Naive thymus-derived CD4-positive, alpha-beta T cell (primary cell): ENCODE results near the gene TYRP1. TPM values are rescaled to one million over a fixed set of nuclear protein-coding genes. Genes with fewer than 3 reads are reported as not detected.

Experiments used
- ATAC-seq: fragments of 150-1000 bp; cut with Tn5 transposase; 2 replicates; pipeline ENCODE4 v1.10.0; 2021; ENCODE audit warnings: mild to moderate bottlenecking, moderate library complexity
- CTCF ChIA-PET: fragments of 350-600 bp; sonication (Branson Sonifier 250); formaldehyde crosslinking; loops from one replicate; lab custom pipeline; 2021; ENCODE audit warnings: antibody characterized with exemption; lab: Charles Lee
- POLR2A ChIA-PET: fragments of 350-600 bp; sonication (Branson Sonifier 250); formaldehyde crosslinking; loops from one replicate; lab custom pipeline; 2021; ENCODE audit warnings: antibody characterized with exemption, inconsistent platforms; lab: Charles Lee
- DNase-seq, 9 donors: peaks; one replicate each; pipeline versions ENCODE4 v3.0.0 to v3.0.0-alpha.2; 2020 to 2022; ENCODE audit warnings: mixed read lengths in 1 of 9
- H3K27ac ChIP-seq: one replicate; pipeline ENCODE4 v1.7.0; 2013; ENCODE audit warnings: mild to moderate bottlenecking, low read depth, low read length, moderate library complexity
- H3K27me3 ChIP-seq, 2 donors: one replicate each; pipeline ENCODE4 v1.7.0; 2013; ENCODE audit warnings: low read length in 2 of 2, mild to moderate bottlenecking in 2 of 2, moderate library complexity in 2 of 2; ENCODE audit not compliant: control insufficient read depth in 2 of 2, insufficient read depth in 2 of 2
- H3K36me3 ChIP-seq, 3 experiments: 1 replicate in 2 of 3; 2 replicates in 1 of 3; pipeline ENCODE4 v1.7.0; 2013; ENCODE audit warnings: low read length in 3 of 3, mild to moderate bottlenecking in 3 of 3, moderate library complexity in 1 of 3; ENCODE audit not compliant: insufficient read depth in 3 of 3, control insufficient read depth in 2 of 3
- H3K4me1 ChIP-seq, 2 donors: one replicate each; pipeline ENCODE4 v1.7.0; 2013; ENCODE audit warnings: low read length in 2 of 2, mild to moderate bottlenecking in 2 of 2, moderate library complexity in 1 of 2; ENCODE audit not compliant: control insufficient read depth in 2 of 2, insufficient read depth in 2 of 2
- H3K4me3 ChIP-seq: 2 replicates; pipeline ENCODE4 v1.7.0; 2013; ENCODE audit warnings: mild to moderate bottlenecking, low read length
- H3K9me3 ChIP-seq, 3 experiments: 1 replicate in 2 of 3; 2 replicates in 1 of 3; pipeline ENCODE4 v1.7.0; 2013; ENCODE audit warnings: low read length in 3 of 3; ENCODE audit not compliant: control insufficient read depth in 2 of 3
- H3K27ac Mint-ChIP-seq, 9 donors: one replicate each; pipeline ENCODE4 v1.8.0; 2020 to 2022; ENCODE audit warnings: mixed read lengths in 9 of 9, mild to moderate bottlenecking in 8 of 9, moderate library complexity in 5 of 9, inconsistent platforms in 2 of 9
- H3K27me3 Mint-ChIP-seq, 5 donors: one replicate each; pipeline ENCODE4 v1.8.0; 2021 to 2022; ENCODE audit warnings: mixed read lengths in 5 of 5, mild to moderate bottlenecking in 1 of 5
- H3K36me3 Mint-ChIP-seq, 5 donors: one replicate each; pipeline ENCODE4 v1.8.0; 2020 to 2022; ENCODE audit warnings: mixed read lengths in 5 of 5, mild to moderate bottlenecking in 3 of 5, inconsistent platforms in 1 of 5
- H3K4me1 Mint-ChIP-seq, 7 donors: one replicate each; pipeline ENCODE4 v1.8.0; 2020 to 2022; ENCODE audit warnings: mixed read lengths in 7 of 7, mild to moderate bottlenecking in 3 of 7, inconsistent platforms in 1 of 7
- H3K4me3 Mint-ChIP-seq, 10 donors: one replicate each; pipeline ENCODE4 v1.8.0; 2020 to 2022; ENCODE audit warnings: mild to moderate bottlenecking in 10 of 10, mixed read lengths in 10 of 10, moderate library complexity in 6 of 10, inconsistent platforms in 2 of 10
- H3K9me3 Mint-ChIP-seq, 11 donors: one replicate each; pipeline ENCODE4 v1.8.0; 2020 to 2022; ENCODE audit warnings: mixed read lengths in 11 of 11, mild to moderate bottlenecking in 4 of 11, inconsistent platforms in 1 of 11, moderate library complexity in 1 of 11
- intact Hi-C, 2 donors: fragments of 100-400 bp; cut with micrococcal nuclease; formaldehyde crosslinking; loops; one replicate each; pipeline ENCODE4 v1.15.1; 2023
- polyA plus RNA-seq, 2 donors: library from polyadenylated mRNA; unstranded; fragments of 300-500 nt; fragmentation: Illumina TruSeq; gene quantifications; one replicate each; pipeline ENCODE4 v1.2.3, GENCODE V29; 2021
- total RNA-seq, 6 experiments: library from RNA in 5 of 6; stranded (reverse) in 5 of 6; gene quantifications; 1 replicate in 5 of 6; 2 replicates in 1 of 6; pipeline ENCODE4 v1.2.3 and lab custom pipeline; 2021 to 2026

TYRP1 gene
- total and polyA plus RNA-seq, 7 experiments from 2014 or later = not detected

DNA sequence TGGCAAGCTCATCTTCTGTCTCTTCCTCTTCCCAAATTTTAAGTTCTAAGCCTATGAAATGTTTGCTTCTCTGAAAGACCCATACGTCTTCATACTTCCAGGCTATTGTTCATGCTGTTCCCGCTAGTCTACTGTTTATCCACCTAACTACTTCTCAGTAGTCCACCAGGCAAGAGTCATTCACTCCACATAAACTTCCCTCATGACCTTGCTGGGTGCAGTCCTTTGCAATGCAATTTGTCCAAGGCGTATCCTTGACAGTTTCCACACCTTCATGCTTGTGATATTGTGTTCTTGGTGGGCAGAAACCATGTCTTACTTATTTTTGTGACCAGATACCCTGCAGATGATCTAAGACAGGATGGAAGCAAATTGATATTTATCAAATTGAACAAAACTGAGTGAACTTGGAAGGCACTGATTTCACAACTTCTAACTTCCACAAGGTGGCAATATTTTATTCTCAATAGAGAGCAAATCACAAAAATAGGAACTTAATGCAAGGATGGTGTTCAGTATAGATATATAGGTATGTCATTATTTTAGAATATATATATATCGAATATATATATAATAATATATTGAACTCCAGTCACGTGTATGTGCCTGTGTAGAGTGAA, 30.3 kb downstream of the TYRP1 start:
- DNase-seq = no peak
- H3K9me3 Mint-ChIP-seq = peaks cover 0 to 33% (median 7%) of the 10 kb centered on the region in 11 donors
- H3K4me1 Mint-ChIP-seq = no peaks in the 10 kb centered on the region
- intact Hi-C loops = no loop called here
- ATAC-seq = no peak
- ChIA-PET POLR2A (no interaction called here), CTCF (no interaction called here)
- Histone ChIP-seq H3K36me3 (no peaks in the 10 kb centered on the region), H3K4me3 (no peak overlapping the region), H3K27me3 (no peaks in the 10 kb centered on the region), H3K27ac (no peak overlapping the region), H3K9me3 (no peaks in the 10 kb centered on the region), H3K4me1 (no peaks in the 10 kb centered on the region)
- no peaks in the 10 kb centered on the region for H3K27me3 Mint-ChIP-seq
- H3K27ac Mint-ChIP-seq = no peak overlapping the region
- no peak overlapping the region for H3K4me3 Mint-ChIP-seq
- H3K36me3 Mint-ChIP-seq = no peaks in the 10 kb centered on the region

DNA sequence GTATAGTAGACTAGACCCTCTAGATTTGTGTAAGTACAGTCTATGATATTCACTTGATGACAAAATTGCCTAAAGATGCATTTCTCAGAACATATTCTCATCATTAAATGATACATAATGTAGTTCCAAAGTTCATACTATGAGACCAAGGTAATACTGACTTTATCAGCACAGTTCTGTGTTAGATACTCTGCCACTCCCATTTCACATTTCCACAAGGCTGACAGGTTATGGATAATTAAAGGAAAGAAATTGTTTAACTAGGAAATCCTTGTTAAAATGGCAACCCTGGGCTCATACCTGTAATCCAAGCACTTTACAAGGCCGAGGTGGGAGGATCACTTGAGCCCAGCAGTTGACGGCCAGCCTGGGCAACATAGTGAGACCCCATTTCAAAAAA, 33.6 kb downstream of the TYRP1 start:
- POLR2A ChIA-PET = no interaction called here
- Mint-ChIP-seq H3K4me3 (no peak overlapping the region), H3K9me3 (peaks cover 3 to 42% (median 5%) of the 10 kb centered on the region in 11 donors), H3K27me3 (no peaks in the 10 kb centered on the region), H3K4me1 (no peaks in the 10 kb centered on the region), H3K27ac (no peak overlapping the region), H3K36me3 (no peaks in the 10 kb centered on the region)
- CTCF ChIA-PET = no interaction called here
- H3K27me3 ChIP-seq = no peaks in the 10 kb centered on the region
- DNase-seq (no peak), ATAC-seq (no peak)
- no peaks in the 10 kb centered on the region for H3K4me1 ChIP-seq
- H3K27ac ChIP-seq = no peak overlapping the region
- no peaks in the 10 kb centered on the region for H3K9me3 ChIP-seq
- no peaks in the 10 kb centered on the region for H3K36me3 ChIP-seq
- H3K4me3 ChIP-seq = no peak overlapping the region
- intact Hi-C loops = no loop called here

GRCh38 chr9:12730198-12730597, 37.0 kb downstream of the TYRP1 start:
- H3K9me3 ChIP-seq = no peaks in the 10 kb centered on the region
- no peaks in the 10 kb centered on the region for H3K36me3 ChIP-seq
- H3K4me1 ChIP-seq = no peaks in the 10 kb centered on the region
- no peaks in the 10 kb centered on the region for H3K27me3 ChIP-seq
- H3K27me3 Mint-ChIP-seq = no peaks in the 10 kb centered on the region
- intact Hi-C loops = no loop called here
- H3K27ac ChIP-seq = no peak overlapping the region
- ATAC-seq (no peak), DNase-seq (no peak)
- ChIA-PET POLR2A (no interaction called here), CTCF (interaction anchor here (0.7 kb wide), 1 partner anchor 348 kb away, joined by 4 read pairs; no protein-coding TSS in a partner anchor)
- H3K27ac Mint-ChIP-seq = no peak overlapping the region
- H3K9me3 Mint-ChIP-seq = peaks cover 2 to 37% (median 9%) of the 10 kb centered on the region in 11 donors
- H3K4me3 Mint-ChIP-seq = no peak overlapping the region
- H3K4me1 Mint-ChIP-seq = no peaks in the 10 kb centered on the region
- H3K4me3 ChIP-seq = no peak overlapping the region
- no peaks in the 10 kb centered on the region for H3K36me3 Mint-ChIP-seq

DNA sequence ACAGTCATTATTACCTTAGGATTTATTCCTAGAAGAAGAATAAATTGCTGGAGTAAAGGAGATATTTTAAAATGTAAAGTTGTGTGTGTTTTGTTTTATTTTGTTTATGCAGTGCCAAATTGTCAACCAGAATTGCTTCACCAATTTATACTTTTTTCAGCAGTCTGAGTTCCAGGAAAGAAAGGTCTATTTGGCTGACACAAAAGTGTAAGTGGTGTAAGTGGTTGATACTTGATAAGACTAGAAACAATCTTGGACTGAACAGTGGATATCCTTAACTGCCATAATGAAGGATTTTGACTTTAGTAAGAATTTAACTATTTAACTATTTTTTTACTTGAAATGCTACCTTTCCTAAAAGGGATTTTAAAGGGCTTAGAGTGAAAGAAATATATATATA, 37.7 kb downstream of the TYRP1 start:
- Mint-ChIP-seq H3K36me3 (no peaks in the 10 kb centered on the region), H3K27ac (no peak overlapping the region), H3K27me3 (no peaks in the 10 kb centered on the region), H3K4me1 (no peaks in the 10 kb centered on the region), H3K4me3 (no peak overlapping the region), H3K9me3 (peaks cover 2 to 43% (median 9%) of the 10 kb centered on the region in 11 donors)
- no peaks in the 10 kb centered on the region for H3K36me3 ChIP-seq
- no peaks in the 10 kb centered on the region for H3K4me1 ChIP-seq
- CTCF ChIA-PET = interaction anchor here (0.7 kb wide), 1 partner anchor 348 kb away, joined by 4 read pairs; no protein-coding TSS in a partner anchor
- no peaks in the 10 kb centered on the region for H3K27me3 ChIP-seq
- no peaks in the 10 kb centered on the region for H3K9me3 ChIP-seq
- no peak overlapping the region for H3K27ac ChIP-seq
- no peak overlapping the region for H3K4me3 ChIP-seq
- no peak for DNase-seq
- intact Hi-C loops = no loop called here
- no peak for ATAC-seq
- POLR2A ChIA-PET = no interaction called here

DNA sequence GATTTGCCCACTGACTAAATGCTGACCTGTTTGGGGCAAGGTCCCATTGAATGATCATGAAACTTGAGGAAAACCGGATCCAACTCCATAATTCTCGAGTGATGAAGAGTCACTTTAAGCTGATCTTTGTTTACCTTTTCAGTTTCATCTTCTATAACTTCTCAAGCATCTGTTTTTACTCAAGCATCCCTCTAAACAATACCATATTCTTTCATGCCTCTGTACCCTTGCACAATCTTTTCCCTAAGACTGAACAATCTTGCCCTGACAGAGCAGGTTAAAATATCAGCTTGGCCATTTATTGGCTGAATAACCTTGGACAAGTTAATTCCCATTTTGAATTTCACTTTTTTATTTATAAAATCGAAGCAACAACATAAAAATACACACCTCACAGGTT, 39.8 kb downstream of the TYRP1 start:
- Mint-ChIP-seq H3K4me3 (no peak overlapping the region), H3K9me3 (peaks cover 2 to 38% (median 11%) of the 10 kb centered on the region in 11 donors), H3K27me3 (no peaks in the 10 kb centered on the region), H3K36me3 (no peaks in the 10 kb centered on the region), H3K27ac (no peak overlapping the region), H3K4me1 (no peaks in the 10 kb centered on the region)
- intact Hi-C loops = no loop called here
- ChIA-PET POLR2A (no interaction called here), CTCF (no interaction called here)
- ATAC-seq = no peak
- H3K9me3 ChIP-seq = no peaks in the 10 kb centered on the region
- H3K4me3 ChIP-seq = no peak overlapping the region
- no peaks in the 10 kb centered on the region for H3K27me3 ChIP-seq
- no peak for DNase-seq
- H3K36me3 ChIP-seq = no peaks in the 10 kb centered on the region
- H3K27ac ChIP-seq = no peak overlapping the region
- no peaks in the 10 kb centered on the region for H3K4me1 ChIP-seq

DNA sequence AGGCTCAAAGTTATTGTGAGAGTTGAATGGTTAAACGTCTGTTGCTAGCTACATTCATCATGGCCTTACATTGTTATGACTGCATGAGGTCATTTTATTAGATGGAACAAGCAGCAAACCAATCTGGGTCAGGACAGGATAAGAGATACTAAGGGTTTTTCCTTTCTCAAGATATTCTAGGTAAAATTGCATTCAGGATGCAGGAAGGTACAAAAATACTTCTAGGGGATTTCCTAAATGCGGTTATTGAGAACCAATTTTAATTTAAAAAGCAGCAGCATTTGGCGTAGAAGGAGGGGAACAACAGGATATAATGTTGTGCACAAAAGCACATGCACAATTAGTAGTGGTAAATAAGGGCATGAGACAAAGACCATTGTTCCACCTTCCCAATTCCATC, 42.5 kb downstream of the TYRP1 start:
- Mint-ChIP-seq H3K36me3 (no peaks in the 10 kb centered on the region), H3K4me1 (no peaks in the 10 kb centered on the region), H3K27ac (no peak overlapping the region), H3K4me3 (no peak overlapping the region), H3K9me3 (peaks cover 2 to 23% (median 9%) of the 10 kb centered on the region in 11 donors), H3K27me3 (no peaks in the 10 kb centered on the region)
- CTCF ChIA-PET = no interaction called here
- no peak overlapping the region for H3K4me3 ChIP-seq
- POLR2A ChIA-PET = no interaction called here
- H3K4me1 ChIP-seq = no peaks in the 10 kb centered on the region
- H3K27ac ChIP-seq = no peak overlapping the region
- H3K36me3 ChIP-seq = no peaks in the 10 kb centered on the region
- DNase-seq (no peak), ATAC-seq (no peak)
- H3K27me3 ChIP-seq = no peaks in the 10 kb centered on the region
- intact Hi-C loops = no loop called here
- no peaks in the 10 kb centered on the region for H3K9me3 ChIP-seq

GRCh38 chr9:12737871-12738270, 44.7 kb downstream of the TYRP1 start:
- POLR2A ChIA-PET = no interaction called here

More at GRCh38 chr9:12737871-12738270, 44.7 kb downstream of the TYRP1 start:
- H3K4me3 Mint-ChIP-seq = no peak overlapping the region
- H3K36me3 Mint-ChIP-seq = no peaks in the 10 kb centered on the region
- no peak overlapping the region for H3K27ac ChIP-seq
- H3K4me1 Mint-ChIP-seq = no peaks in the 10 kb centered on the region
- H3K9me3 ChIP-seq = no peaks in the 10 kb centered on the region
- H3K4me3 ChIP-seq = no peak overlapping the region
- intact Hi-C loops = no loop called here
- no peak overlapping the region for H3K27ac Mint-ChIP-seq
- DNase-seq (no peak), ATAC-seq (no peak)
- no peaks in the 10 kb centered on the region for H3K27me3 ChIP-seq
- H3K27me3 Mint-ChIP-seq = no peaks in the 10 kb centered on the region
- H3K9me3 Mint-ChIP-seq = peaks cover 3 to 26% (median 10%) of the 10 kb centered on the region in 11 donors
- H3K36me3 ChIP-seq = no peaks in the 10 kb centered on the region
- CTCF ChIA-PET = no interaction called here
- H3K4me1 ChIP-seq = no peaks in the 10 kb centered on the region
